Measurements from ENCODE around the gene SND1.

DNA sequence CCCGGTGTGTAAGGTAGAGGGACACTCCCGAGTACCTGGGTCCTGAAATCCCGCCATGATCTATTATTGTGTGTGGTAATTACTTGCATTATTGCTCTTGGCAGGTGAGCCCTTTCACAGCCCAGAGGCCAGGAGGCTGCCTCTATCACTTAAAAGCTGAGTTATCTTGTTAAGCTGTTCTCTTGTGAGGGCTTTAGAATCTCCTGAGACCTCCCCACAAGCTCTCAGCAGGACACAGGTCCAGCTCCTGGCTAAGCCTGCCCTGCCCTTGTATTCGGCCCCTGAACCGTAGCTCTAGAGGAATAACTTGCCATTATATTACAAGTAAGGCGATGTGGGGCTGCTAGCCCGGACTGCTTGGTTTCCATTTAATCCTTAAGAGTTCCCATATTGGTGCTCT, 13.9 kb downstream of the SND1 start:
- TF ChIP-seq, protein P1, sequence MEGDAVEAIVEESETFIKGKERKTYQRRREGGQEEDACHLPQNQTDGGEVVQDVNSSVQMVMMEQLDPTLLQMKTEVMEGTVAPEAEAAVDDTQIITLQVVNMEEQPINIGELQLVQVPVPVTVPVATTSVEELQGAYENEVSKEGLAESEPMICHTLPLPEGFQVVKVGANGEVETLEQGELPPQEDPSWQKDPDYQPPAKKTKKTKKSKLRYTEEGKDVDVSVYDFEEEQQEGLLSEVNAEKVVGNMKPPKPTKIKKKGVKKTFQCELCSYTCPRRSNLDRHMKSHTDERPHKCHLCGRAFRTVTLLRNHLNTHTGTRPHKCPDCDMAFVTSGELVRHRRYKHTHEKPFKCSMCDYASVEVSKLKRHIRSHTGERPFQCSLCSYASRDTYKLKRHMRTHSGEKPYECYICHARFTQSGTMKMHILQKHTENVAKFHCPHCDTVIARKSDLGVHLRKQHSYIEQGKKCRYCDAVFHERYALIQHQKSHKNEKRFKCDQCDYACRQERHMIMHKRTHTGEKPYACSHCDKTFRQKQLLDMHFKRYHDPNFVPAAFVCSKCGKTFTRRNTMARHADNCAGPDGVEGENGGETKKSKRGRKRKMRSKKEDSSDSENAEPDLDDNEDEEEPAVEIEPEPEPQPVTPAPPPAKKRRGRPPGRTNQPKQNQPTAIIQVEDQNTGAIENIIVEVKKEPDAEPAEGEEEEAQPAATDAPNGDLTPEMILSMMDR (conservative IDR thresholded peaks at IDR 0.05 in 1 of 2, IDR thresholded peaks at IDR 0.05 in 1 of 2; ENCODE audit: low read depth in 1 of 2, low read length in 2 of 2): no peak
- no peak for TF ChIP-seq EZH2 (IDR thresholded peaks at IDR 0.05; ENCODE audit: low read length, missing control alignments)
